ENCODE measurements around the gene PLCD3.

GRCh38 chr17:45106582-45106981 is 25.7 kb downstream of the PLCD3 start:
- TF ChIP-seq CTCF (optimal IDR thresholded peaks at IDR 0.05 in 1 of 3, IDR thresholded peaks at IDR 0.05 in 1 of 3, conservative IDR thresholded peaks at IDR 0.05 in 1 of 3; ENCODE audit: extremely low read depth in 1 of 3, insufficient read depth in 2 of 3, low read length in 3 of 3) (no peak), EZH2 (IDR thresholded peaks at IDR 0.05; ENCODE audit: low read length) (no peak)
